IgD-negative memory B cell (primary cell): ENCODE data around the gene PARP8. TPM values are rescaled to one million over a fixed set of nuclear protein-coding genes. Genes with fewer than 3 reads are reported as not detected.
A peak's percentile ranks its signal among the peaks of the same experiment; 100 is the strongest.

Source experiments
- H3K27ac Mint-ChIP-seq, 3 donors: one replicate each; pipeline ENCODE4 v1.8.0; 2020 to 2022; ENCODE audit warnings: mild to moderate bottlenecking in 3 of 3, mixed read lengths in 3 of 3, moderate library complexity in 1 of 3
- H3K27me3 Mint-ChIP-seq: one replicate; pipeline ENCODE4 v1.8.0; 2021; ENCODE audit warnings: mixed read lengths
- H3K36me3 Mint-ChIP-seq: one replicate; pipeline ENCODE4 v1.8.0; 2020; ENCODE audit warnings: mild to moderate bottlenecking, mixed read lengths
- H3K4me1 Mint-ChIP-seq, 3 donors: one replicate each; pipeline ENCODE4 v1.8.0; 2020 to 2022; ENCODE audit warnings: mixed read lengths in 3 of 3, mild to moderate bottlenecking in 1 of 3
- H3K4me3 Mint-ChIP-seq, 4 donors: one replicate each; pipeline ENCODE4 v1.8.0; 2020 to 2022; ENCODE audit warnings: mild to moderate bottlenecking in 4 of 4, mixed read lengths in 4 of 4, moderate library complexity in 3 of 4
- H3K9me3 Mint-ChIP-seq, 3 donors: one replicate each; pipeline ENCODE4 v1.8.0; 2020 to 2021; ENCODE audit warnings: mixed read lengths in 3 of 3, mild to moderate bottlenecking in 1 of 3
- polyA plus RNA-seq: library from polyadenylated mRNA; unstranded; fragments of 300-500 nt; fragmentation: Illumina TruSeq; gene quantifications from one replicate; pipeline ENCODE4 v1.2.3, GENCODE V29; 2021

Gene PARP8
- polyA plus RNA-seq, 1 donor from 2014 or later: 34.1 TPM

DNA sequence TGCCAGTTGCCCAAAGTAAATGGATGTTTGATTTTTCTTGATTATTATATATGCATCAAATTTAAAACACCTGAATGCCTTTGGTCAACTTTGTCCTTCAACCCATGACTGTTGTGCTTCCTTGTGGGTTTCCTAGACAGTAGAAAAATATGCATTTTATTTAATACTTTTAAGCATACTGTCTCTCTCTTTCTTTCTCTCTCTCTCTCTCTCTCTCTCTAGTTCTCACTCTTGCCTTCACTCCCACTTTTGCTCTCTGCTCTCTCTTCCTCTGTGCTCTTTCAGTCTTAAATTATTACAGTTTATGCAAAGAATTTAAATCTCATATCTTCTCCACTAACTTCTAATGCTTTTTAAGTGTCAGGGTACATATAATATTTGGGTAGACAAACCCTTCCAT lies 173.0 kb downstream of the PARP8 start:
- H3K36me3 Mint-ChIP-seq: peaks cover 9% of the 10 kb centered on the region
- H3K4me3 Mint-ChIP-seq: no peak overlapping the region
- no peaks in the 10 kb centered on the region for H3K9me3 Mint-ChIP-seq
- no peak overlapping the region for H3K27ac Mint-ChIP-seq
- H3K27me3 Mint-ChIP-seq: no peaks in the 10 kb centered on the region
- no peaks in the 10 kb centered on the region for H3K4me1 Mint-ChIP-seq

DNA sequence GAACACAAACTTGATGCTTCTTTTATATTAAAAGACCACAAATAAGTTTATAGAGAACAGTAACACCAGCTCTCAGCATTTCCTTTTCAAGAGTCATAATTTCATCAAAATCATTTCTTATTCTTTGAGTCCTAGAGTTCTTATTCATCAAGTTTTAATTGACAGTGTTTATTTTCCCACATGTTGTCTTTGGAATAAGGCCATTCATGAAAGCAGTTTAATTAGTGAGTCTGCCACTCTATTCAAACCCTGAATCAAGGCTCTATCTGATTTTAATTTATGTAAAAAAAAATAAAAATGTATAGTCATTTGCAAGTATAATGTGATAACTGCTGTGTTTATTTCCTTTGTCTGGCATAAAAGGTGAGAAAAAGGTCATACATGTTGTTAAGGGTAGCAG lies 176.7 kb downstream of the PARP8 start:
- H3K27ac Mint-ChIP-seq: no peak overlapping the region
- no peaks in the 10 kb centered on the region for H3K27me3 Mint-ChIP-seq
- H3K4me3 Mint-ChIP-seq: no peak overlapping the region
- H3K36me3 Mint-ChIP-seq: peaks cover 5% of the 10 kb centered on the region
- H3K4me1 Mint-ChIP-seq: no peaks in the 10 kb centered on the region
- no peaks in the 10 kb centered on the region for H3K9me3 Mint-ChIP-seq

DNA sequence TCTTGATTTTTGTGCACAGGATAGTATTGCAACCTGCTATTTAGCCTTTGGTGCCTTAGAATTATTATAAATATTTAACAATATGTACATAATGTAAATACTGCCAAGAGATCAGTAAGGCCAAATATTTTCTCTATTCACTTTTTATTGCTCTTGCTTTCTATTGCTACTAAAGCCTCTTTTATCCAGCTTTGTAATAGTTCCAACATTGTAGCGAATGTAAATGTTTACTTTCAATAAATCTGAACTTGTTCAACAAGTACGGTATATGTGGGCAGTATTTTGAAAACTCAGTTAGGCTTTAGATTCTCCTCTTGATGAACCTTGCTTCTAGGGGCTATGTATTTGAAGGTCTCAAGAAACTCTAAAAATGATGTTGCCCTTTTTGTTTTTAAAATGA lies 179.8 kb downstream of the PARP8 start:
- H3K4me1 Mint-ChIP-seq: peaks cover 0 to 2% (median 0%) of the 10 kb centered on the region in 3 donors
- no peaks in the 10 kb centered on the region for H3K27me3 Mint-ChIP-seq
- no peaks in the 10 kb centered on the region for H3K9me3 Mint-ChIP-seq
- H3K4me3 Mint-ChIP-seq: no peak overlapping the region
- H3K36me3 Mint-ChIP-seq: no peaks in the 10 kb centered on the region
- H3K27ac Mint-ChIP-seq: no peak overlapping the region

DNA sequence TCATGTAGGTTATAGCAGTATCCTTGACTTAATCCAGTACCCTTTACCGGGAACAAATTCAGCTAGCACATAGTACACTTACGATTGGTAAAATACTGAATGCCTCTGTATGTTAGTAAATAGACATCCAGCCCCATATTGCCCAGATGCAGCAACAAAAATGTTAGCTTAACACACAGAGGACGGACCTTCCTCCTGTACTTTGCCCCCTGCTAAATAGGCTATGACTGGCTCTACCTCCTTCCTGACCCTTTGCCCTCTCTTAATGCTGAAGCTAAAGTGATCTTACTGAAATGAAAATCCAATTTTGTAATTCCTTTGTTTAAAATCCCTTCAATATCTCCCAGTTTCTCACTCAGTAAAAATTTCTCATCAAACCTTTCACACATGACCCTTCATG lies 183.1 kb downstream of the PARP8 start:
- H3K27me3 Mint-ChIP-seq: no peaks in the 10 kb centered on the region
- H3K4me3 Mint-ChIP-seq: no peak overlapping the region
- H3K4me1 Mint-ChIP-seq: peaks cover 18 to 25% (median 20%) of the 10 kb centered on the region in 3 donors
- H3K9me3 Mint-ChIP-seq: no peaks in the 10 kb centered on the region
- no peak overlapping the region for H3K27ac Mint-ChIP-seq
- H3K36me3 Mint-ChIP-seq: no peaks in the 10 kb centered on the region

DNA sequence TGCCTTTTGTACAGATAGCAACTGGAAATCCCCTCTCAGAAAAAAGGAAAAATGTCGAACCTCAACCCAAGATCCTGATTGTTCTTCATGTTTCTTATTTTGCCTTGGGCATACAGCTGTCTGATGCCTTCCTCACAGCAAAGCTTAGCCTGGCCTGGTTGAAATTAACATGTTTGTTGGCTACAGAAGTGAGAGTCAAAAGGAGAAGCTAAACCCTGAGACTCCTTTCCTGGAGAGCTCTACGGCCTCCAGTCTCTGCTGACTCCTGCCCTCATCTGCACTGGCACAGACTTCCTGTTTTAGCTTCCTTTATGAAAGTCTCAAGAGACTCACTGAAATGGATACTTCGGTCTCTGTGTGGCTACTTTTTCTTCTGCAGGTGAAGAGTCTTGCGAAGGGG lies 186.7 kb downstream of the PARP8 start:
- Mint-ChIP-seq H3K4me1 (peaks cover 42 to 57% (median 46%) of the 10 kb centered on the region in 3 donors), H3K4me3 (peak overlapping the region in 3 of 4 donors; percentile 1 to 81 (median 58)), H3K27ac (peak overlapping the region; percentile 18 to 91 (median 67)), H3K27me3 (no peaks in the 10 kb centered on the region), H3K9me3 (no peaks in the 10 kb centered on the region), H3K36me3 (peaks cover 2% of the 10 kb centered on the region)

DNA sequence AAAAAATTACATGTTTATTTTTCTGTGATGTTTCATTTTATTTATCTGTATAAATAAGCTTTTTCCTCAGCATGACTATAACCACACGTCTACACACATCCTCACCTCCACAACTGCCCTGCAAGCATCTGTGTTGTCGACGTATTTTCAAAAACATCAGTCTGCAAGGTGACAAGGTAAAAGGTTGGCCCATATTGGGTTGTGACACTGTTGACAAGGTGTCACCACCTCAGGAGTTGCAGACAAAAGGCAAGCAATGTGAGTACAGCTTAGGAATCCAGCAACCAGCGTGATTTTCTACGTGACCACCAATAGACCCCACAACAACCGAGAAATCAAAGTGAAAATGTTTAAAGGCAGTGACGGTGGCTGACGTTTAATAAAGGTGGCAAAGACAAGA lies 187.6 kb downstream of the PARP8 start:
- Mint-ChIP-seq H3K27ac (peak overlapping the region in 1 of 3 donors; percentile 72), H3K27me3 (no peaks in the 10 kb centered on the region), H3K9me3 (no peaks in the 10 kb centered on the region), H3K4me1 (peaks cover 42 to 57% (median 46%) of the 10 kb centered on the region in 3 donors), H3K36me3 (peaks cover 2% of the 10 kb centered on the region), H3K4me3 (peak overlapping the region in 1 of 4 donors; percentile 28)

DNA sequence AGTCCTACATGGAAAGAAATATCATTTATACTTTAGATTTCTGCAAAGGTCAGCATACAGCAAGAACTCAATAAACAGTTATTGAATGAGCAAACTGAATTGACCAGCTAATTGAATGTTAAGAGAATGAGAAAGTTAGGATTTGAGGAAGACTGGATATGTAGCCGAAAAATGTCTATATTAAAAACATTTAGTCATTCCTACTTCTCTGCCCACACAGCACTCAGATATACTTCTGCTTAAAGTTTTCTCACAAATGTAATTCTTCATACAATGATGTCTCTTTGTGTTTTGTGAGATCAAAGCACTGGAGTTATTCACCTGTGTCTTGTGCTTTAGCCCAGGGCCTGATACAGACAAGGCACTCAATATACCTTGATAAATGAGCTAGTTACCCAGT lies 188.6 kb downstream of the PARP8 start:
- Mint-ChIP-seq H3K4me1 (peaks cover 42 to 57% (median 46%) of the 10 kb centered on the region in 3 donors), H3K9me3 (peaks cover 0 to 1% (median 0%) of the 10 kb centered on the region in 3 donors), H3K36me3 (peaks cover 2% of the 10 kb centered on the region), H3K27me3 (no peaks in the 10 kb centered on the region), H3K27ac (peak overlapping the region in 1 of 3 donors; percentile 57), H3K4me3 (peak overlapping the region in 1 of 4 donors; percentile 5)

DNA sequence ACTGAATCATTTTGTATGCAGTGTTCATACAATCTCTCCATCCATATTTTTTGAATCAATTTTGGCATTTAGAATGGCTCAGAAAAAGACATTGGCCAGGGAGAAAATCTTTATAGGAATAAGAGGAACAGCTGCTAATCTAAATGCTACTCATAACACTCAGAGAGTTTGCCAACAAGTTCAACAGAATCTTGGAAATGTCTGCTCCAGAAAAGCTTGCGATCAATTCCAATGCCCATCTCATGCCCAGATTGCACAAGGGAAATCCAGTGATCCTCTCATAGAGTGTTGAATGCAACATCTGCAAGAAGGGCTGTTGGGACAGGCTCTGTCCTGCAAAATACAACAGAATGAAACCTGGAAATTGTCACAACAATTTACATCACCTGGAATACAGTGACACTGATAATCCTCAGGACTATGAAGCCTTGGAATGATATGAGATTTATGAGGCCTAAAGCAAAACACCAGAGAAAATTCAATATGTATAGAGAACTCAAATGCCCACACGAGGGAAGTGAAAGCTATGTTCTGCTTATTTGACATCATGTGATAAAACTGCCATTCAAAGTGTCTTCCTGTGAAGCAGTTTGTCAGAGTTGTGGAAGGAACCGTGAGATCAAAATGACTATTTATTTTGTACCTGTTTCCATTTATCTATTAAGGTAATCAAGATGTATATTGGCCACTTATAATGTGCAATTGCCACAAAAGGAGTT lies 190.1 kb downstream of the PARP8 start:
- Mint-ChIP-seq H3K4me3 (peak overlapping the region; percentile 11 to 90 (median 46)), H3K27ac (peak overlapping the region; percentile 40 to 83 (median 57)), H3K4me1 (peaks cover 42 to 57% (median 45%) of the 10 kb centered on the region in 3 donors), H3K27me3 (no peaks in the 10 kb centered on the region), H3K9me3 (peaks cover 0 to 3% (median 0%) of the 10 kb centered on the region in 3 donors), H3K36me3 (peaks cover 2% of the 10 kb centered on the region)

DNA sequence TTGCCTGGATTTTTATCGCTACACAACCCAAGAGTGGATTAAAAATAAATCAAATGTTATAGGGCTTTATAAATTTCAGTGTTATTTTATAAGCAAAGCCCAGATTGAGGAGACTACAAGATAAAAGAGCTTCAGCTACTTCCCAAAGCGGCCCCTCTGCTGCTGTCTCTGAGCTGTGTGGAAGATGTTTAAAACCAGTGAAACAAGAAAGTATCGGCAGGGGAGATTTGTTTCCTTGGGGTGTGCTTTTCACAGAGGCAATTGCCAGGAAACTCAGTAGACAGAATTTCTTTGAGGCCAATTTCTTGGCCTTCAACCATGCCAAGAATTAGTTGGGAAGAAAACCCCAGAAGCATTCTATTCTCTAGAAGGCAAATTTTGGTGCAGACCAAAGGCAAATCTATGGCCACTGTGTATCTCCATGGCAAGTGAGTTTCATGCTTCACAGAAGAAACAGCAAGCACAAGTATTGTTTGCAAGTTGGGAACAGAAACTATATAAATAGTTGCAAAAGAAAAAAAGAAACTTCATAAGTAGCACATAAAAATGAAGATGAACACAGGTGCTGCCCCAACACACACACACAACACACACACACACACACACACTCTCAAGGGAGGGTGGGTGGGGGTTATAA lies 197.2 kb downstream of the PARP8 start:
- H3K4me3 Mint-ChIP-seq: no peak overlapping the region
- H3K9me3 Mint-ChIP-seq: peaks cover 0 to 3% (median 0%) of the 10 kb centered on the region in 3 donors
- H3K27me3 Mint-ChIP-seq: peaks cover 6% of the 10 kb centered on the region
- H3K27ac Mint-ChIP-seq: no peak overlapping the region
- no peaks in the 10 kb centered on the region for H3K4me1 Mint-ChIP-seq
- no peaks in the 10 kb centered on the region for H3K36me3 Mint-ChIP-seq

DNA sequence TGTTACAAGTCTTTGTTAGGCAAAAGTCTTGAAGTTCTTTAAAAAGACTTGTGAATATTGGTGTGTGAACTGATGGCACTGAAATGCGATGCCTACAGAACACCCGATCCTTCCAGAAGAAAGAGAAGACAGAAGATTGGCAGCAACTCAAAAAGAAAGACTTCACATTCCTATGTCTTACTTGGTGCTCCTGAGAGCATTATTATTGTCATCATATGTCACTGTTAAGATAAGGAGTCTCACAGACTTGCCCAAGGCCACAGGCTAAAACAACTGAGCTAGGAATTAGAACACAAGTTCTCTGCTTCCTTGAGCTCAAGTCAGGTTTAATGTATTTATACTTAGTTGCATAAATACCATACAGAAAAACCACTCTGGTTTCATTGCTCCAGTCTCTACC lies 198.0 kb downstream of the PARP8 start:
- Mint-ChIP-seq H3K9me3 (peaks cover 0 to 3% (median 0%) of the 10 kb centered on the region in 3 donors), H3K27ac (no peak overlapping the region), H3K4me1 (no peaks in the 10 kb centered on the region), H3K4me3 (no peak overlapping the region), H3K36me3 (peaks cover 2% of the 10 kb centered on the region), H3K27me3 (peaks cover 8% of the 10 kb centered on the region)

DNA sequence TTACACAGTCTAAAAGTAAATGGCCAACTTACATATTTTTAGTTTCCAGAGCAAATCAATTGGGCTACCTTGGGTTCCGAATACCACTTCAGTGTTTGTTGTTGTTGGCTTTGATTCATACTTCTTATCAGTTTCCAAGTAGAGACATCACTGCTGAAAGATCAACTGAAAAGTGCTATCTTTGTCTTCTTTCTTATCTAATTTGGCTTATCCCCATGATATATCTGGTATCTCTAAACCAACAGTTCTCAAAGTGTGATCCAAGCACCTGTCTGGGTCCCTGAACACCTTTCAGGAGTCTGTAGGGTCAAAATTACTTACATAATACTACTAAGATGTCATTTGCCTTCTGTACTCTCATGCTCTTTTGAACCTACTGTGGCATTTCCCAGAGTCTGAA lies 200.0 kb downstream of the PARP8 start:
- H3K27ac Mint-ChIP-seq: no peak overlapping the region

DNA sequence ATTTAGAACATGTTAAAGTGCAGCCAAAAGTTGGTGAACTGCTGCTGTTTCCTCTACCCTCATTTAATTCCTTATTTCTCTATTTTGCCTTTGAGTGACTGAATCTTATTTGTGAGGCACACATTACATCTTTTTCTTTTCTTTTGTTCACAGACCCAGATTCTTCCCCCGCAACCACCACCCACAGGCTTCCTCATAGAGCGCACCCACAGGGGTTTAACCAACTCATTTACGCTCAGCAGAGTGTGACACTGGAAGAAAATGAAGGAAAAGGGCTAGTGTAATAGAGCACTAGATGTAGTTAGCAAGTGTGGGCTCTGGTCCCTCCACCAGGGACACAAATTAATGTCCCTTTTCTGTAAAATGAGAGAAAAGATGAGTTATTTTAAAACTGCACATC lies 200.7 kb downstream of the PARP8 start:
- H3K27me3 Mint-ChIP-seq: peaks cover 10% of the 10 kb centered on the region
- peaks cover 2% of the 10 kb centered on the region for H3K36me3 Mint-ChIP-seq
- H3K27ac Mint-ChIP-seq: no peak overlapping the region
- H3K4me1 Mint-ChIP-seq: no peaks in the 10 kb centered on the region
- no peaks in the 10 kb centered on the region for H3K9me3 Mint-ChIP-seq
- no peak overlapping the region for H3K4me3 Mint-ChIP-seq

More for the DNA sequence above, 200.0 kb downstream of the PARP8 start:
- Mint-ChIP-seq H3K27me3 (peaks cover 10% of the 10 kb centered on the region), H3K9me3 (no peaks in the 10 kb centered on the region), H3K36me3 (peaks cover 2% of the 10 kb centered on the region), H3K4me1 (no peaks in the 10 kb centered on the region), H3K4me3 (no peak overlapping the region)

DNA sequence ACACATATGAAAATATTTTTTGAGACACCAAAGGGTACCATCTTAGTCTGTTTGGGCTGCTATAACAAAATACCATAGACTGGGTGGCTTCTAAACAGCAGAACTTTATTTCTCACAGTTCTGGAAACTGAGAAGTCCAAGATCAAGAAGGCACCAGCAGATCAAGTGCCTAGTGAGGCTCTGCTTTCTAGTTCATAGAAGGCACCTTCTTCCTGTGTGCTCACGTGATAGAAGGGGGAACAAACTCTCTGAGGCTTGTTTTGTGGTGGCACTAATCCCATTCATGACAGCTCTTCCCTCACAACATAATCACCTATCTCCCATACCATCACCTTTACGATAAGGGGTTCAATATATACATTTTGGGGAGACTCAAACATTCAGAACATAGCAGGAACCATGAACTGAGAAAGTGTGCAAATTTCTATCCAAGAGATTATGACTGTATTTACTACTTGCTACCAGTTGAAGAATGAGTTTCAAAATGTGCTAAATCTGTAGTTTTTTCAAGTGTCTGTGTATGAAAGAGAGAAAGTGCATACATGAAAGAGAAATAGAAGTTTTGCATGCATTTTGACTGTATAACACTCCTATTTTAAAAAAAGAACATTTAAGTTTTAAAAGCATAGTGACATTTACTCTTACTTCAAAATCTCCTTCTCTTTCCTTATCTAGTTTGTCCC lies 207.3 kb downstream of the PARP8 start:
- Mint-ChIP-seq H3K4me1 (peaks cover 8 to 13% (median 10%) of the 10 kb centered on the region in 3 donors), H3K36me3 (peaks cover 2% of the 10 kb centered on the region), H3K9me3 (no peaks in the 10 kb centered on the region), H3K27ac (peak overlapping the region in 1 of 3 donors; percentile 36), H3K27me3 (peaks cover 4% of the 10 kb centered on the region), H3K4me3 (no peak overlapping the region)

DNA sequence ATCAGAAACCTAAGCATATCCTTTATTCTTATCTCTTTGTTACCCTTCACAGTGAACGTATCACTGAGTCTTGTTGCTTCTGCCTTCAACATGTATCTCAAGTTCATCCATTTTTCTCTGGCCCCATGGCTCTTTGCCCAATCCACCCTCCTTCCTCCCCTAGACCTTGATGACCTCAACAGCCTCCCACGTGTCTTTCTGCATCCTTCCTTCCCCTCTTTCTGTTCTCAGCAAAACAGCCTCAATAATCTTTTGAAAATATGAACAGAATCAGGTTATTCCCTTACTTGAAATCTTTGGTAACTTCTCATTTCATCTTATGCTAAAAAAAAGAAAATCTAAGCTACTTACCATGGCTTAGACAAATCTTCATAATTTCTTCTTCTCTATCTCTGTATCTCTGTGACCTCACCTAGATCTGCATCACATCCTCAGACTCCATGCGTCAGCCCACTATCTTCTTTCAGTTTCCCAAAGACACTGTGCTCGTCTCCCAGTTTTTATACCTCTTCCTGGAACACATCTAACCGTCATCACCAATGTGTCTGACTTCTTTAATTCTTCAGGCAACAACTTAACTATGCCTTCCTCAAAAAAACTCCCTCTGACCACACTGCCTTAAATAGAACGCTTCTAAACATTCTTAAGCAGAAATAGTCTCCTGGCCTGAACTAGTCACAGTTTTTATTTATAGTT lies 208.0 kb downstream of the PARP8 start:
- H3K27ac Mint-ChIP-seq: peak overlapping the region in 1 of 3 donors; percentile 36
- H3K36me3 Mint-ChIP-seq: no peaks in the 10 kb centered on the region
- peak overlapping the region in 1 of 4 donors; percentile 51 for H3K4me3 Mint-ChIP-seq
- peaks cover 8 to 13% (median 10%) of the 10 kb centered on the region in 3 donors for H3K4me1 Mint-ChIP-seq
- H3K9me3 Mint-ChIP-seq: no peaks in the 10 kb centered on the region
- H3K27me3 Mint-ChIP-seq: peaks cover 6% of the 10 kb centered on the region

DNA sequence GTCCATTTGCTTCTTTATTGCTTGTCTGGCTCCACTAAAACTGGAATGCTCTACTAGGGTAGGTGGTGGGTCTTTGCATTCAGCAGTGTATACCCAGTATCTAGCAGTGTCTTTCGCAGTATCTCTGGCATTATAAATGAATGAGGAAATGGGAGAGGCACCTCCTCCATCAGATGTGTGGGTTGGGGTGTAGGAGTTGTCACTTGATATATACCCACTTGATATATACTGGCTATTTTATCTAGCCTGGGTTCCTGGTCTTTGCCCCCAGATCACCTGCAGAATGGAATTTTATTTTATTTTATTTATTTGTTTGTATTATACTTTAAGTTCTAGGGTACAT lies 208.5 kb downstream of the PARP8 start:
- Mint-ChIP-seq H3K27ac (no peak overlapping the region), H3K27me3 (peaks cover 7% of the 10 kb centered on the region), H3K36me3 (no peaks in the 10 kb centered on the region), H3K4me1 (peaks cover 8 to 13% (median 10%) of the 10 kb centered on the region in 3 donors), H3K9me3 (no peaks in the 10 kb centered on the region), H3K4me3 (no peak overlapping the region)
